ENCODE results near the gene AUTS2. TPM values are rescaled to one million over a fixed set of nuclear protein-coding genes. Genes with fewer than 3 reads are reported as not detected.

Gene AUTS2
- total and polyA plus RNA-seq, 4 donors = 4.9 to 24.4 (median 7.0) TPM

- no peak for TF ChIP-seq ZBTB33 (IDR thresholded peaks at IDR 0.05)
Observed at GRCh38 chr7:69939317-69939716, 341.0 kb downstream of the AUTS2 start (continued).

GRCh38 chr7:69941077-69941651, 342.9 kb downstream of the AUTS2 start:
- Histone ChIP-seq H3K36me3 (ENCODE audit: control insufficient read depth in 4 of 4, insufficient read depth in 3 of 4, low read depth in 1 of 4, low read length in 3 of 4) (no peaks in the 10 kb centered on the region), H3K4me1 (ENCODE audit: control insufficient read depth in 4 of 4, insufficient read depth in 4 of 4, low read length in 3 of 4) (no peaks in the 10 kb centered on the region), H3K9me3 (ENCODE audit: control insufficient read depth in 4 of 4, low read length in 3 of 4) (no peaks in the 10 kb centered on the region), H3K9ac (ENCODE audit: low read depth in 1 of 2, low read length in 2 of 2) (no peak overlapping the region), H3K27ac (ENCODE audit: low read depth in 1 of 2, low read length in 2 of 2) (no peak overlapping the region), H3K27me3 (ENCODE audit: control insufficient read depth in 4 of 4, insufficient read depth in 4 of 4, low read length in 3 of 4) (no peaks in the 10 kb centered on the region), H3K4me3 (ENCODE audit: low read depth in 1 of 3, low read length in 3 of 3) (no peak overlapping the region)
- 87% methylated on average over 7 of the region's 7 CpGs for WGBS
- no peak for DNase-seq (ENCODE audit: low spot score)
- no peak for TF ChIP-seq TAF1 (conservative IDR thresholded peaks at IDR 0.05)
- no peak for TF ChIP-seq ZBTB33 (IDR thresholded peaks at IDR 0.05)
- TF ChIP-seq YY1 (IDR thresholded peaks at IDR 0.05) = no peak
- TF ChIP-seq REST (IDR thresholded peaks at IDR 0.05) = no peak
- TF ChIP-seq CTCF (IDR thresholded peaks at IDR 0.05; ENCODE audit: low read depth, low read length, missing input control) = no peak
- TF ChIP-seq RAD21 (IDR thresholded peaks at IDR 0.05) = no peak
- no peak for TF ChIP-seq GABPA (IDR thresholded peaks at IDR 0.05 in 1 of 2, conservative IDR thresholded peaks at IDR 0.05 in 1 of 2)
- TF ChIP-seq ATF3 (IDR thresholded peaks at IDR 0.05) = no peak
- TF ChIP-seq FOXA1 (IDR thresholded peaks at IDR 0.05) = no peak
- no peak for TF ChIP-seq RXRA (IDR thresholded peaks at IDR 0.05)
- TF ChIP-seq FOXA2 (IDR thresholded peaks at IDR 0.05) = no peak
- TF ChIP-seq MAX (IDR thresholded peaks at IDR 0.05) = no peak
- no peak for TF ChIP-seq HNF4G (IDR thresholded peaks at IDR 0.05)
- no peak for TF ChIP-seq JUND (IDR thresholded peaks at IDR 0.05)
- no peak for TF ChIP-seq SP1 (IDR thresholded peaks at IDR 0.05)
